SK-N-SH treated with all-trans-retinoic acid at 6 μM for 48 hours (cell line): ENCODE measurements around the gene TTC12.

Experiments
- ATAC-seq: fragments of 200-7000 bp; cut with Tn5 transposase; 3 replicates; pipeline ENCODE4 v1.9.1; 2020; ENCODE audit warnings: mild to moderate bottlenecking, moderate library complexity
- ARNTL ChIP-seq: fragments of 450-650 bp; formaldehyde crosslinking; IDR thresholded peaks from 2 replicates; pipeline ENCODE4 v1.5.0; 2020; ENCODE audit warnings: low read depth, mild to moderate bottlenecking, moderate library complexity, borderline replicate concordance
- BACH2 ChIP-seq: fragments of 250-450 bp; sonication (Bioruptor Pico); IDR thresholded peaks from 2 replicates; pipeline ENCODE4 v1.9.0; 2021; ENCODE audit warnings: mild to moderate bottlenecking, borderline replicate concordance
- ESRRG ChIP-seq: fragments of 250-450 bp; sonication (Bioruptor Pico); IDR thresholded peaks from 2 replicates; pipeline ENCODE4 v1.6.1; 2021; ENCODE audit warnings: mild to moderate bottlenecking
- GLIS3 ChIP-seq: fragments of 250-450 bp; sonication (Bioruptor Pico); IDR thresholded peaks from 2 replicates; pipeline ENCODE4 v1.5.0; 2020; ENCODE audit warnings: mild to moderate bottlenecking, moderate library complexity
- ISL1 ChIP-seq: fragments of 250-450 bp; sonication (Bioruptor Pico); IDR thresholded peaks from 2 replicates; pipeline ENCODE4 v2.1.2; 2022; ENCODE audit warnings: mild to moderate bottlenecking, moderate library complexity
- OSR1 ChIP-seq: fragments of 250-450 bp; sonication (Bioruptor Pico); IDR thresholded peaks from 2 replicates; pipeline ENCODE4 v1.8.0; 2022; ENCODE audit warnings: moderate library complexity, mild to moderate bottlenecking, inconsistent platforms
- PPARA ChIP-seq: fragments of 250-450 bp; sonication (Bioruptor Pico); IDR thresholded peaks from 2 replicates; pipeline ENCODE4 v1.5.0; 2020; ENCODE audit warnings: mild to moderate bottlenecking, borderline replicate concordance
- RARB ChIP-seq: fragments of 250-450 bp; sonication (Bioruptor Pico); IDR thresholded peaks from 2 replicates; pipeline ENCODE4 v1.8.0; 2021; ENCODE audit warnings: mild to moderate bottlenecking, moderate library complexity
- SNAI2 ChIP-seq: fragments of 250-450 bp; sonication (Bioruptor Pico); IDR thresholded peaks from 2 replicates; pipeline ENCODE4 v1.5.0; 2020; ENCODE audit warnings: mild to moderate bottlenecking, moderate library complexity
- TCF4 ChIP-seq: fragments of 250-450 bp; sonication (Bioruptor Pico); IDR thresholded peaks from 2 replicates; pipeline ENCODE4 v1.8.0; 2021; ENCODE audit warnings: mild to moderate bottlenecking, moderate library complexity, borderline replicate concordance
- ZC3H10 ChIP-seq: fragments of 250-450 bp; sonication (Bioruptor Pico); IDR thresholded peaks from 2 replicates; pipeline ENCODE4 v1.5.1; 2021; ENCODE audit warnings: mild to moderate bottlenecking, moderate library complexity
- ZFP3 ChIP-seq: fragments of 250-450 bp; sonication (Bioruptor Pico); IDR thresholded peaks from 2 replicates; pipeline ENCODE4 v1.5.0; 2020; ENCODE audit warnings: mild to moderate bottlenecking, moderate library complexity
- ZFP30 ChIP-seq: fragments of 450-650 bp; formaldehyde crosslinking; IDR thresholded peaks from 2 replicates; pipeline ENCODE4 v1.5.0; 2022; ENCODE audit warnings: mild to moderate bottlenecking, moderate library complexity
- ZNF70 ChIP-seq: fragments of 450-650 bp; formaldehyde crosslinking; IDR thresholded peaks from 2 replicates; pipeline ENCODE4 v1.5.0; 2020; ENCODE audit warnings: mild to moderate bottlenecking, moderate library complexity
- ZNF8 ChIP-seq: fragments of 450-650 bp; formaldehyde crosslinking; IDR thresholded peaks from 2 replicates; pipeline ENCODE4 v1.5.0; 2020; ENCODE audit warnings: mild to moderate bottlenecking, moderate library complexity
- TF ChIP-seq, protein P1 (sequence below): fragments of 250-450 bp; sonication (Bioruptor Pico); IDR thresholded peaks from 2 replicates; pipeline ENCODE4 v1.5.1; 2020; ENCODE audit warnings: low read depth, mild to moderate bottlenecking, moderate library complexity
- TF ChIP-seq, protein P2 (sequence below): fragments of 250-450 bp; sonication (Bioruptor Pico); IDR thresholded peaks from 2 replicates; pipeline ENCODE4 v1.8.0; 2020; ENCODE audit warnings: mild to moderate bottlenecking, moderate library complexity, borderline replicate concordance
- TF ChIP-seq, protein P3 (sequence below): fragments of 250-450 bp; sonication (Bioruptor Pico); IDR thresholded peaks from 2 replicates; pipeline ENCODE4 v1.5.1; 2021; ENCODE audit warnings: mild to moderate bottlenecking, moderate library complexity

TTC12 gene

DNA sequence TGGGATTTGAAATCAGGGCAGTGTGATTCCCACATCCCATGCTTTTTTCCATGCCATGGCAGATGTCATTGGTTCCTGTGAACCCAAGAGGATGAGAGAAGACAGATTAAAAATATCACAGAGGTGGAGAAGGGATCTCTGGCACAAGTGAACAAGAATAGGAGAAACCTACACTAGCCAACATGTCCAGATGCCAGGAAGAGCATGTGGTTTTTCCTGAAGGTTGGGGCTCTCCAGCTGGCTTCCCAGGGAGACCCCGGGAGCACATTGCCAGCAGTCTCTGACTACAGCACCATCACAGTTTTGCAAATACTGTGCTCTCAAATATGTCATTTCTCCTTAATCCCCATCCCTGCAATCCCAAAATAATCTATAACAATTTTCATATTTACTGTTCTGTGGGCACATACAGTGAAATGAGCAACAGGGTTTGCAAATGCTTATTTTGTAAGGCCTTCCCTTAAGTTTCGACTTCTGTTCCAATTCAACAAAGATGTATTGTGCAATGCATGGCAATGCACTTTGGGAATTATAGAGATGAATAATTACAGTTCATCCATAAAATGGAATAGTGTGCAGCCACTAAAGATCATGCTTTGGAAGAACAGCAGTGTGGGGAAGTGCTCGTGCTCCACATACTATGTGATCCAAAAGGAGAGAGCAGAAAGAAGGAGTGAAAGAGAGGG is 78.0 kb downstream of the TTC12 start:
- TF ChIP-seq ZNF70 (CRISPR knock-in tag): no peak
- no peak for TF ChIP-seq ZFP30 (CRISPR knock-in tag)
- no peak for TF ChIP-seq TCF4 (CRISPR knock-in tag)
- no peak for TF ChIP-seq PPARA (CRISPR knock-in tag)
- TF ChIP-seq, protein P1, sequence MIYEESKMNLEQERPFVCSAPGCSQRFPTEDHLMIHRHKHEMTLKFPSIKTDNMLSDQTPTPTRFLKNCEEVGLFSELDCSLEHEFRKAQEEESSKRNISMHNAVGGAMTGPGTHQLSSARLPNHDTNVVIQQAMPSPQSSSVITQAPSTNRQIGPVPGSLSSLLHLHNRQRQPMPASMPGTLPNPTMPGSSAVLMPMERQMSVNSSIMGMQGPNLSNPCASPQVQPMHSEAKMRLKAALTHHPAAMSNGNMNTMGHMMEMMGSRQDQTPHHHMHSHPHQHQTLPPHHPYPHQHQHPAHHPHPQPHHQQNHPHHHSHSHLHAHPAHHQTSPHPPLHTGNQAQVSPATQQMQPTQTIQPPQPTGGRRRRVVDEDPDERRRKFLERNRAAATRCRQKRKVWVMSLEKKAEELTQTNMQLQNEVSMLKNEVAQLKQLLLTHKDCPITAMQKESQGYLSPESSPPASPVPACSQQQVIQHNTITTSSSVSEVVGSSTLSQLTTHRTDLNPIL (CRISPR knock-in tag): no peak
- TF ChIP-seq OSR1 (CRISPR knock-in tag): no peak
- TF ChIP-seq GLIS3 (CRISPR knock-in tag): no peak
- TF ChIP-seq RARB (CRISPR knock-in tag): no peak
- TF ChIP-seq ARNTL (CRISPR knock-in tag): no peak
- TF ChIP-seq BACH2 (CRISPR knock-in tag): no peak
- TF ChIP-seq, protein P2, sequence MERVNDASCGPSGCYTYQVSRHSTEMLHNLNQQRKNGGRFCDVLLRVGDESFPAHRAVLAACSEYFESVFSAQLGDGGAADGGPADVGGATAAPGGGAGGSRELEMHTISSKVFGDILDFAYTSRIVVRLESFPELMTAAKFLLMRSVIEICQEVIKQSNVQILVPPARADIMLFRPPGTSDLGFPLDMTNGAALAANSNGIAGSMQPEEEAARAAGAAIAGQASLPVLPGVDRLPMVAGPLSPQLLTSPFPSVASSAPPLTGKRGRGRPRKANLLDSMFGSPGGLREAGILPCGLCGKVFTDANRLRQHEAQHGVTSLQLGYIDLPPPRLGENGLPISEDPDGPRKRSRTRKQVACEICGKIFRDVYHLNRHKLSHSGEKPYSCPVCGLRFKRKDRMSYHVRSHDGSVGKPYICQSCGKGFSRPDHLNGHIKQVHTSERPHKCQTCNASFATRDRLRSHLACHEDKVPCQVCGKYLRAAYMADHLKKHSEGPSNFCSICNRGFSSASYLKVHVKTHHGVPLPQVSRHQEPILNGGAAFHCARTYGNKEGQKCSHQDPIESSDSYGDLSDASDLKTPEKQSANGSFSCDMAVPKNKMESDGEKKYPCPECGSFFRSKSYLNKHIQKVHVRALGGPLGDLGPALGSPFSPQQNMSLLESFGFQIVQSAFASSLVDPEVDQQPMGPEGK: no peak
- TF ChIP-seq ZFP3 (CRISPR knock-in tag): no peak
- TF ChIP-seq ZNF8: no peak
- no peak for TF ChIP-seq ISL1 (CRISPR knock-in tag)
- TF ChIP-seq, protein P3, sequence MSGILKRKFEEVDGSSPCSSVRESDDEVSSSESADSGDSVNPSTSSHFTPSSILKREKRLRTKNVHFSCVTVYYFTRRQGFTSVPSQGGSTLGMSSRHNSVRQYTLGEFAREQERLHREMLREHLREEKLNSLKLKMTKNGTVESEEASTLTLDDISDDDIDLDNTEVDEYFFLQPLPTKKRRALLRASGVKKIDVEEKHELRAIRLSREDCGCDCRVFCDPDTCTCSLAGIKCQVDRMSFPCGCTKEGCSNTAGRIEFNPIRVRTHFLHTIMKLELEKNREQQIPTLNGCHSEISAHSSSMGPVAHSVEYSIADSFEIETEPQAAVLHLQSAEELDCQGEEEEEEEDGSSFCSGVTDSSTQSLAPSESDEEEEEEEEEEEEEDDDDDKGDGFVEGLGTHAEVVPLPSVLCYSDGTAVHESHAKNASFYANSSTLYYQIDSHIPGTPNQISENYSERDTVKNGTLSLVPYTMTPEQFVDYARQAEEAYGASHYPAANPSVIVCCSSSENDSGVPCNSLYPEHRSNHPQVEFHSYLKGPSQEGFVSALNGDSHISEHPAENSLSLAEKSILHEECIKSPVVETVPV: no peak
- TF ChIP-seq ESRRG: no peak
- TF ChIP-seq ZC3H10 (CRISPR knock-in tag): no peak
- no peak for TF ChIP-seq SNAI2 (CRISPR knock-in tag)
- ATAC-seq: no peak

DNA sequence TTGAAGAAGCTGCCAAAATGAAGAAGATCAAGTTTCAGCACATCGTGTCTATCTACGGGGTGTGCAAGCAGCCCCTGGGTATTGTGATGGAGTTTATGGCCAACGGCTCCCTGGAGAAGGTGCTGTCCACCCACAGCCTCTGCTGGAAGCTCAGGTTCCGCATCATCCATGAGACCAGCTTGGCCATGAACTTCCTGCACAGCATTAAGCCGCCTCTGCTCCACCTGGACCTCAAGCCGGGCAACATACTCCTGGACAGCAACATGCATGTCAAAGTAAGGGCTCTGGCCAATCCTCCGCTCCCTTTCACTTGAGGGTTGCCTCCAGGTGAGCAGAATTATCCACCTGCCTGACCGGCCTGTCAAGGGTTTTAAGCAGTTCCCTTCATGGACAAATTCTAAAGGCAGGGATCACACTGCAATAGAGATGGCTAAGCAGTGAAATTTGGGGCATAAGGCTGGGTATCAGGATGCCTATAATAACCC is 79.2 kb downstream of the TTC12 start:
- no peak for ATAC-seq
- no peak for TF ChIP-seq ZNF8
- TF ChIP-seq, protein P2: no peak
- TF ChIP-seq, all 23 proteins: peak for 0

DNA sequence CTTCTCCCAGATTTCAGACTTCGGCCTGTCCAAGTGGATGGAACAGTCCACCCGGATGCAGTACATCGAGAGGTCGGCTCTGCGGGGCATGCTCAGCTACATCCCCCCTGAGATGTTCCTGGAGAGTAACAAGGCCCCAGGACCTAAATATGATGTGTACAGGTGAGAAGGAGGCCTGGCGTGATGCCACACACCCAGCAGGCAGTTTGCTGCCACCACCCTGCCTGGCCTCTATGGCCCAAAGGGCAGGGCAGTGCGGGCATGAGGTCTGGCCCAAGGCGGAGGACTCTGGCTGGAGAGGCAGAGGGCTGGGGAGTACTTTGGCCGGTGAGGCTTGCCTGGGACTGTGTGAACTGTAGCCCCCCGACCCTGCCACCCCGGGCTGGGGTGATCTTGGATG is 80.5 kb downstream of the TTC12 start:
- no peak for TF ChIP-seq ISL1 (CRISPR knock-in tag)
- no peak for TF ChIP-seq ARNTL (CRISPR knock-in tag)
- TF ChIP-seq ZNF8: no peak
- TF ChIP-seq, all 23 proteins: peak for 0
- no peak for ATAC-seq

DNA sequence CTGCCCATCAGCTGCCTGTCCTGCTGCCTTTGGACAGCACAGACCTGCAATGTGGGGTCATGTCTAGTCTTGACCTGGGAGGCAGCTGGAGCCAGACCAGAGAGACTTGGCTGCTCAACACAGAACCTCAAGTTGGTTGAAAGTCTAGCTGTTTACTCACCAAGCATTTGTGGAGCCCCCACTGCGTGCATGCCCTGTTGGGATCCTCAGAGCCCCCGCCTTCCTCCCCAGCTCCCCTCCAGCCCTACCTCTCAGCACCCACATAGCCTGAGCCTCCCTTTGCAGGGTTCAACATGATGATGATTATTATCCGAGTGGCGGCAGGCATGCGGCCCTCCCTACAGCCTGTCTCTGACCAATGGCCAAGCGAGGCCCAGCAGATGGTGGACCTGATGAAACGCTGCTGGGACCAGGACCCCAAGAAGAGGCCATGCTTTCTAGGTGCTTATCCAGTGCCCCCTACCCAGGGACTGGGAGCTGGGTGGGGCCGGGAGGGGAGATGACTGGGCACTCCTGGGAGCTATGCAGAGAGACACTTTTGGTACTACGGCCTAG is 81.5 kb downstream of the TTC12 start:
- no peak for ATAC-seq
- no peak for TF ChIP-seq TCF4 (CRISPR knock-in tag)
- no peak for TF ChIP-seq PPARA (CRISPR knock-in tag)
- no peak for TF ChIP-seq OSR1 (CRISPR knock-in tag)
- no peak for TF ChIP-seq RARB (CRISPR knock-in tag)
- no peak for TF ChIP-seq ARNTL (CRISPR knock-in tag)
- TF ChIP-seq, all 23 proteins: peak for 0

DNA sequence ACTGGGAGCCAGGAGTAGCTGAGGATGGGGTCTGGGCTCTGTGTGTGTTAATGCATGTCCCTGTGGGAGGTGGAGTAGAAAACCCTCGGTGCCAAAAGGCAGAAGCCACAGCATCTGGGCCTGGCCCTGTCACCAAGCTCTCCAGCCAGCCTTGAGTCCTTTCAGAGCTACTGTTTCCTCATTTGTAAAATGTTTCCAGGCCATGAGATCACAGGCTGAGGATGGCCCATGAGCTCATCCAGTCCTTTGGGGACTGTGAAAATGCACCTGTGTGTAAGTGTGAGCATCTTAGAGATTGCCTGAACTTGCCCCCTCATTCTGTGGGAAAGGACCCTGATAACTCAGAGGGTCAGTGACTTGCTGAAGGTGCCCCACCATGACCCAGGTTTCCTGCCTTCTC is 82.3 kb downstream of the TTC12 start:
- TF ChIP-seq SNAI2 (CRISPR knock-in tag) (no peak), RARB (CRISPR knock-in tag) (no peak), ESRRG (no peak), GLIS3 (CRISPR knock-in tag) (no peak), PPARA (CRISPR knock-in tag) (no peak)
- TF ChIP-seq, protein P2: no peak
- ATAC-seq: no peak
